Dermis blood vessel endothelial cell (primary cell): ENCODE data around the gene CAND2. TPM values are rescaled to one million over a fixed set of nuclear protein-coding genes. Genes with fewer than 3 reads are reported as not detected.
"Not testable (repeated sequence)": the region's sequence is repeated elsewhere in the genome, so short reads cannot be mapped to it uniquely, and the experiment has no call there.

ENCODE experiments used
- DNase-seq: peaks from one replicate; pipeline ENCODE4 v3.0.0; 2010
- total RNA-seq: library from RNA; depleted of rRNA; stranded (reverse); fragments of >200 nt; gene quantifications from 2 replicates; pipeline ENCODE4 v1.2.3, GENCODE V29; 2014

The CAND2 gene
- total RNA-seq, 1 donor from 2014 or later, result 2.2 TPM

DNA sequence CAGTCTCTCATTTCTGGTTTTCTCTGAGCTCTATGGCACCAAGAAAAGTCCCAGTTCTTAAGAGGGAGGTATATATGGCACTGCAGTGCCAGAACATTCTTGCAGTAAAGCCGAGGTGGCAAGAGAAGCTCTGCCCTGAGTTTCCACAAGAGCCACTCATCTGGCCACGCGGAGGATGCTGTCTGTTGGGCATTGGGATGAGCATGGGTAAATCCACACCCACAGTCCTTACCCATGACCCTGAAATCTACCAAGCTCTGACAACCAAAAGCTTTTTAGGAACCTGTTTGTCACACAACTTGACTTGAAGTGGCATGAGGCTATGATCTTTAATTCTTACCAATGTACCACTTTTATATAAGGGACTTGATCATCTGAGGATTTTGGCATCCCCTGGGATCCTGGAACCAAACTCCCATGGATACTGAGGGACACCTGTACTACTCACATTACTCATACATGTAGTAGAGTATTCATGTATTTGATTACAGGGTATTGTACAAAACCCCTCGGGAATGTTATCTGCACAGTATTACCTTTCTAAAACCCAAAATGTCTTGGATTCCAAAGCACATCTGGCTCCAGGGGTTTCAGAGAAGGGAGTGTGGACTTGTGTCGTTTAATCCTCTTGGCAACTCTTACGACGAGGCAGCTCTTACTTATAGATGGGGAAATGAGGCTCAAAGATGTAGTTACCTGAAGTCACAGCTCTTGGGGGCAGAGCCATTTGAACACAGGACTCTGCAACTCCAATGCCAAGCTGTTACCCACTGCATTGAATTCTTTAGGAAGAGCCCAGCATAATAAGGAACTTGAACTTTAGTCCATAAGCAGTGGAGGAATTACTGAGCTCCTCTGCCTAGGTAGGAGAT, 36.1 kb downstream of the CAND2 start:
- no peak for DNase-seq

DNA sequence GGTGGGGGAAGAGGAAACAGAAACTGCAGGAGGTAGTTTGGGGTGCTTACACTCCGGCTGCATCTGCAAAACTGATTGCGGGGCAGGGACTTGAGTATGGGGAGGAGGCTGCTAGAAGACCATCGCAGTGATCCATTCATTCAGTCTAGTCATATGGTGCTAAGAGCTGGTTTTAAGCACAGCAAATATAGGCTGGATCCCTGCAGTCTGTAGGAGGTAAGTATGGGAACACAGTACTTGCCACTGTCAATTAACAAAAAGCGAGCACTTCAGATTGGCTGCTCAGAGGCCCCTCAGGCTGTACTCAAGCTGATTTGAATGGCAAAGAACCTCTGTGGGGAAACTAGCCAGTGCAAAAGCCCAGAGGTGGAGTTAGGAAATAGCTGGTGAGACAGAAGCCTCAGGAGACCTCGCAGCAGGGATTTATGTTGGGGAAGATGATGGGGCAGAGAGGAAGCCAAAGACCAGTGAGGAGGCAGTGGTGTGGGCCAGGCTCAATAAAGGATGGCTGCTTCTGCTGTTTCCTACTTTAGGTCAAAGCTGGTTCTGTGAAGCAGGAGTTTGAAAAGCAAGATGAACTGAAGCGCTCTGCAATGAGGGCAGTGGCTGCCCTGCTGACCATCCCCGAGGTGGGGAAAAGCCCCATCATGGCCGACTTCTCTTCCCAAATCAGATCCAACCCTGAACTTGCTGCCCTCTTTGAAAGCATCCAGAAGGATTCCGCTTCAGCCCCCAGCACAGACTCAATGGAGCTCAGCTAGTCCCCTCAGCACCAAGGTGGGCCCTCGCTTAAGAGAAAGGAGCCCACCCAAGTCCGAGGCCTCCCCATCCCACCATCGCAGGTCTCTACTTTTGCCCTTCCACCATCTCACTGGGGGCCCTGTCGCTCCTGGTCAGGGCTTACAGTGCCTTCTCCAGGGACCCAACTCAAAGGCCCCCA, 37.0 kb downstream of the CAND2 start:
- DNase-seq, result no peak

- DNase-seq, result no peak
Observed at GRCh38 chr3:12835052-12835665, 38.7 kb downstream of the CAND2 start.

DNA sequence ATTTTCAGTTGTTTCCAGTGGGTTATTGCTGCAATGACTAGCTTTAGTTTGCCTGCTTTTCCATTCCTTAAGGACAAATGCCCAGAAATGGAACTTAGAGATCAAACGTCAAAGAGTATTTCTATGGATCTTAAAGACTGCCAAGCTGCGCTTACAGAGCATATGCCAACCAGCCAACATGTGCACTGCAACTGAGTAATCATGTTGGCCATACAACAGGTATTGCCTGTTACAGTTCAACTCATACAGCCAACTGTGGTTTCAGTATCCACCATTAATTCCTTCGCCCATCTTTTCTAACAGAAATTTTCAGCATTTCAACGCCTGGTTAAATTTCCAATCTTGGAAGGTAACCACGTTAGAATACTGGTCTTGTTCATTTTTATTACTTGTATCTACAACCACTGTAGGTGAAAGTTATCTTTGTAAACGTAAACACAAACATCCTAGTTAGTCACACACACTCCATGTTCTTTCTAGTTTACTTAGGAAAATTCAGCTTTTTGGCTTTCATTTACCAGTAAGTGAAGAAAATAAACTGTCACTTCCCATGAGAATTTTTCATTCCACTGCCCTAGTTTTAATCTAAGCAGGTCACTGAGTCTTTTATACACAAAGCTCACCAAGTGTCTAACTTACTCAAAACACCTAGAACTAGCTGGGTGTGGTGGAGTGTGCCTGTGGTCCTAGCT, 41.0 kb downstream of the CAND2 start:
- no peak for DNase-seq

GRCh38 chr3:12838179-12838965, 41.9 kb downstream of the CAND2 start:
- DNase-seq, result no peak

GRCh38 chr3:12839156-12839946, 42.9 kb downstream of the CAND2 start:
- DNase-seq, result no peak

DNA sequence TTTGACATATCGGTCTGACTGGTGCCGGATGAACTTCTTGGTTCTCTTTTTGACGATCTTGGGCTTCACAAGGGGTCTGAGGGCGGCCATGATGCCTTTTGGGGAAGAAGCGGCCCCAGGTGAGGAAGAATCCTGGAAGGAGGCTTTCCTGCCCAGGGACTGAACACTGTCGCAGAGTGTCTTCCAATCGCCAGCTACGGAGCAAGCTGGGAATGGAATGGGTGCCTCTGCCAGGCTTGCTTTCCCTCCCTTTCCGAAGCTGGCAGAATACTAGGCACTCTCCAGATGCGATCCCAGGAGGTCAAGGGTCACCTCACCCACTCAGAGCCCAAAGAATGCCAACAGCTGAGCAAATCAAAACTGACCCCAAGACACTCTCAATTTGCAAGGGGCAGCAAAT, 43.7 kb downstream of the CAND2 start:
- not testable (repeated sequence) for DNase-seq

- DNase-seq, result peak; percentile 55
Observed at GRCh38 chr3:12840591-12841148, 44.2 kb downstream of the CAND2 start.

GRCh38 chr3:12841149-12841969, 44.9 kb downstream of the CAND2 start, which contains the start of gene RPL32:
Gene RPL32 (minus strand): TSS chr3:12841565. CDS start chr3:12840237, 1,328 bp downstream.
- peak; percentile 97 for DNase-seq

- DNase-seq, result no peak
Observed at GRCh38 chr3:12841970-12842328, 45.5 kb downstream of the CAND2 start.

GRCh38 chr3:12842469-12842868, 46.0 kb downstream of the CAND2 start:
- no peak for DNase-seq

GRCh38 chr3:12845811-12846210, 49.3 kb downstream of the CAND2 start:
- DNase-seq, result no peak

DNA sequence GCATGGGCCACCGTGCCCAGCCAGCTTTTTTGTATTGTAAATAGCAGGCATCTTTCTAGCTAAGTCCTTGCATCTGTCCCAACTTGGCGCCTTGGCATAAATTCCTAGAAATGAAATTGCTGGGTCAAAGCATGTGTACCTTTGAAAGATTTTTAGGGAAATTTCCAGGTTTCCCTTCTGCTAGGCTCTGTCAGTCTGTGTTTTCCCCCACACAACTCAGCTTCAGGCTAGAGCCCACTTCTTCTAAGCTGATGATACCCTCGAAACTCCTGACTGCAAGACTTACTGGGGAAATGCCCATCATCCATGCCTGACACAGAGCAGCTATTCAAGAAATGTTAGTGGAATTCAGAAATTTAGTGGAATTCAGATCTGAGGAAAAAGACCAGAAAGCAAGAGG, 55.7 kb downstream of the CAND2 start:
- DNase-seq, result no peak

DNA sequence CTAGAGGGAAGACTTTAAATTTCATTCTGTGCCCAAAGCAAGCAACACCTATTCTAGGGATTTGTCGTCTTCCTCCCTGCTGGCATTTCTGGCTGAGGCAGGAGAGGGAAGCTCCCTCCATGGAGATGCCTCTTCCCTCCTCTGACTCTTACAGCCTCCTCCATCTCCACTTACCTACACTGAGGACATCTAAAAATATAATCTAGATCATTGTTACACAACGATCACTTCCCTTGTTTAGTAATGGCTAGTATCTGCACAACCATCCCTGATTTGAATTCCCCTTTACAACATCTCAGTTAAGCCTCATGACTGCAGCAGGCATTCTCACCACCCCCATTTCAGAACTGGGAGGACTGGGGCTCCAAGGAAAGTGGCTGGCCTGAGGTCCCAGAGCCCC, 57.4 kb downstream of the CAND2 start:
- not testable (repeated sequence) for DNase-seq

DNA sequence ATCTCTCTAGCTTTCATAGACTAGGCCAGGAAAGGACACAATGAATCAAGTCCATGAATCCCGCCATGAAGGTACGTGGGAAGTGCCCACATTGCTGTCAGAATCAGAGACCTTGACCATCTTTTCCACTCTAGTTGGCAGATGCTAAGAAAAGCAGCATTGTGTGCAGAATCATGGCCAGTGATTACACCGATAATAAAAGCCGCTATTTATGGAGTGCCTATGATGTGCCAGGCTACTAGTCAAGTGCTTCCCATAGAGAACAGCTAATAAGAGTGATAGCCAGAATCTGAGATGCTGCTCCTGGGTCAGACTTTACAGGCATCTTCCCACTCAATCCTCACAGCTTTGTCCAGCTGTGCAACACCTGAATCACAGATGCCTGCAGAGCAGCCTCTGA, 58.1 kb downstream of the CAND2 start:
- no peak for DNase-seq

GRCh38 chr3:12856626-12857025, 60.1 kb downstream of the CAND2 start:
- no peak for DNase-seq

DNA sequence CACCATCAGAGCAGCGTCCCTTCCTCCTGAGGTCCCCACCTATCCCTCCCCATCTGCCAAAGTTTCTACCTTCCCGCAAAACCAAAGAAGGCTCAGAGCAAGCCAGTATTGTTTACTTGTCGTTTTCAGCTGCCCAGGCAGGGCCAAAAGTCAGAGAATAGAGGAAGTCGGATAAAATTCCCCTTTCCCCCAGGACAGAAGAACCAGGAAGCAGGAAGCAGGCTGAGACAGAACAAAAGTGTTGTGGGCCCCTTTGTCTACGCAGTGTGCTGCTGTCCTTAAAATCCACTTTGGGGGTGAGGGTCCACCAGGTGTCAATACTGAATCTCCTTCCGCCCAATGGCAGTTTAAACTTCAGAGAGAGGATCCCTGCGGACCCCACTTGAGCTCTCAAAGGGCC, 63.4 kb downstream of the CAND2 start:
- peak; percentile 32 for DNase-seq

DNA sequence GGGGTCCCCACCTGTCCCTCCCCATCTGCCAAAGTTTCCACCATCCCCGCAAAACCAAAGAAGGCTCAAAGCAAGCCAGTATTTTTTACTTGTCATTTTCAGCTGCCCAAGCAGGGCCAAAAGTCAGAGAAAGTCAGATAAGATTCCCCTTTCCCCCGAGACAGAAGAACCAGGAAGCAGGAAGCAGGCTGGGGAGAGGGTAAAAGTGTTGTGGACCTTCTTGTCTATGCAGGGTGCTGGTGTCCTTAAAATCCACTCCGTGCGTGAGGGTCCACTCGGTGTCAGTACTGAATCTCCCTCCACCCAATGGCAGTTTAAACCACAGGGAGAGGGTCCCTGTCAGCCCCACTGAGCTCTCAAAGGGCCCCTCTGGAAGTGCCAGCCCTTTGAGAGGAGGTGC, 65.1 kb downstream of the CAND2 start:
- DNase-seq, result no peak

- DNase-seq, result no peak
Observed at GRCh38 chr3:12862387-12862786, 65.9 kb downstream of the CAND2 start.
